ENCODE results near the gene GK2. TPM values are rescaled to one million over a fixed set of nuclear protein-coding genes. Genes with fewer than 3 reads are reported as not detected.

GK2 gene
- total RNA-seq, 1 donor from 2014 or later: not detected

GRCh38 chr4:79357365-79357764, 50.7 kb downstream of the GK2 start:
- Histone ChIP-seq H3K27ac (ENCODE audit: low read depth, low read length) (no peak overlapping the region), H3K4me3 (ENCODE audit: insufficient read depth, low read depth, low read length) (no peak overlapping the region), H3K36me3 (ENCODE audit: insufficient read depth, low read length) (no peaks in the 10 kb centered on the region), H3K4me1 (ENCODE audit: insufficient read depth, low read length) (no peaks in the 10 kb centered on the region), H3K9me3 (ENCODE audit: insufficient read depth, low read depth, low read length) (no peaks in the 10 kb centered on the region), H3K27me3 (ENCODE audit: insufficient read depth, low read length) (no peaks in the 10 kb centered on the region), H3K79me2 (ENCODE audit: insufficient read depth, low read length) (no peaks in the 10 kb centered on the region), H3K9ac (ENCODE audit: low read length) (no peak overlapping the region), H3K4me2 (ENCODE audit: low read length) (no peak overlapping the region), H4K20me1 (ENCODE audit: insufficient read depth, low read length) (no peaks in the 10 kb centered on the region), H2AFZ (ENCODE audit: low read depth, low read length) (no peak overlapping the region)
- H3K4me1 Mint-ChIP-seq (ENCODE audit: low read depth, unreplicated experiment): no peaks in the 10 kb centered on the region
- H3K27me3 Mint-ChIP-seq (ENCODE audit: low read depth, unreplicated experiment): no peaks in the 10 kb centered on the region
- DNase-seq (ENCODE audit: low read depth): no peak
- H3K9me3 Mint-ChIP-seq (ENCODE audit: unreplicated experiment): no peaks in the 10 kb centered on the region
- no peak for FAIRE-seq
- H3K4me3 Mint-ChIP-seq (ENCODE audit: unreplicated experiment): no peak overlapping the region
- H3K27ac Mint-ChIP-seq (ENCODE audit: unreplicated experiment): no peak overlapping the region
- H3K36me3 Mint-ChIP-seq (ENCODE audit: low read depth, unreplicated experiment): no peaks in the 10 kb centered on the region
- TF ChIP-seq, protein P1, sequence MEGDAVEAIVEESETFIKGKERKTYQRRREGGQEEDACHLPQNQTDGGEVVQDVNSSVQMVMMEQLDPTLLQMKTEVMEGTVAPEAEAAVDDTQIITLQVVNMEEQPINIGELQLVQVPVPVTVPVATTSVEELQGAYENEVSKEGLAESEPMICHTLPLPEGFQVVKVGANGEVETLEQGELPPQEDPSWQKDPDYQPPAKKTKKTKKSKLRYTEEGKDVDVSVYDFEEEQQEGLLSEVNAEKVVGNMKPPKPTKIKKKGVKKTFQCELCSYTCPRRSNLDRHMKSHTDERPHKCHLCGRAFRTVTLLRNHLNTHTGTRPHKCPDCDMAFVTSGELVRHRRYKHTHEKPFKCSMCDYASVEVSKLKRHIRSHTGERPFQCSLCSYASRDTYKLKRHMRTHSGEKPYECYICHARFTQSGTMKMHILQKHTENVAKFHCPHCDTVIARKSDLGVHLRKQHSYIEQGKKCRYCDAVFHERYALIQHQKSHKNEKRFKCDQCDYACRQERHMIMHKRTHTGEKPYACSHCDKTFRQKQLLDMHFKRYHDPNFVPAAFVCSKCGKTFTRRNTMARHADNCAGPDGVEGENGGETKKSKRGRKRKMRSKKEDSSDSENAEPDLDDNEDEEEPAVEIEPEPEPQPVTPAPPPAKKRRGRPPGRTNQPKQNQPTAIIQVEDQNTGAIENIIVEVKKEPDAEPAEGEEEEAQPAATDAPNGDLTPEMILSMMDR (IDR thresholded peaks at IDR 0.05; ENCODE audit: insufficient read depth, low read depth, low read length): no peak
- TF ChIP-seq EZH2 (IDR thresholded peaks at IDR 0.05; ENCODE audit: insufficient read depth, low read length): no peak

Other genes starting within 250 kb of the GK2 start
- not detected in 2 replicates for gene NAA11, start 82.2 kb downstream of the GK2 start, total RNA-seq

Data from astrocyte (in vitro differentiated cells and primary cell).